ENCODE measurements around the gene BMPR1A. TPM values are rescaled to one million over a fixed set of nuclear protein-coding genes. Genes with fewer than 3 reads are reported as not detected.

The BMPR1A gene
- polyA plus RNA-seq, 1 donor (not counting 4 experiments of a cell fraction or from before 2014, with no cell fraction given), result 22.2 TPM

DNA sequence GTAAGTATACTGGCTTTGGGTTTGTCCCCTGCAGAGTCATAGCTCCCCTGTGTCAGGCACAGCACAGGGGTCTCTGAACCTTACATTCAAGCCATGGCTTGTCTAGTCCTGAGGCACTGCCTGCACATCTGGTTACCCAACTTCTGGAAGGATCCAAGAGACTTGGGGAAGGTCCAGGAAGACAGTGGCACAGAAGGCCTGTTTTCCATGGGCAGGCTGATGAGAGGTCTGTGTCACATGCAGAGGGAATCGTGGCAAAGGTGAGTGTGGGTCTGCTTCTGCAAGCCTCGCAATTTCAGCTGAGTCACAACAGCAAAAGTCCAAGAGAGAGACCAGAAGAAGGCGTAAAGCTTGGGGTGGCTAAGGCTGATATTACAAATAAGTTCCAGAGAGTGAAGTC is 28.4 kb upstream of the BMPR1A start:
- Histone ChIP-seq H3K79me2 (ENCODE audit: control insufficient read depth, insufficient read depth, low read length) (no peaks in the 10 kb centered on the region), H3K4me1 (ENCODE audit: control insufficient read depth, extremely low read depth, insufficient read depth, low read length) (no peaks in the 10 kb centered on the region), H3K9ac (ENCODE audit: control insufficient read depth, extremely low read depth, insufficient read depth, low read length) (no peak overlapping the region), H3K36me3 (ENCODE audit: control insufficient read depth in 2 of 2, extremely low read depth in 1 of 2, insufficient read depth in 2 of 2, low read length in 2 of 2) (no peaks in the 10 kb centered on the region), H3K27me3 (ENCODE audit: control insufficient read depth, extremely low read depth, insufficient read depth, low read length) (peaks cover 4% of the 10 kb centered on the region), H2AFZ (ENCODE audit: control insufficient read depth, low read length) (no peak overlapping the region), H3K4me3 (ENCODE audit: control insufficient read depth in 2 of 3, extremely low read depth in 1 of 3, insufficient read depth in 2 of 3, low read depth in 1 of 3, low read length in 3 of 3) (no peak overlapping the region), H3K27ac (ENCODE audit: control insufficient read depth, insufficient read depth, low read length) (no peak overlapping the region), H3K9me3 (ENCODE audit: control insufficient read depth, low read depth, low read length) (no peaks in the 10 kb centered on the region), H3K9me1 (ENCODE audit: control insufficient read depth, extremely low read depth, insufficient read depth, low read length) (no peaks in the 10 kb centered on the region), H3K4me2 (ENCODE audit: control insufficient read depth, extremely low read depth, insufficient read depth, low read depth, low read length) (no peak overlapping the region), H4K20me1 (ENCODE audit: control insufficient read depth, extremely low read depth, insufficient read depth, low read length) (no peaks in the 10 kb centered on the region)
- FAIRE-seq (no peak), DNase-seq (ENCODE audit: low read depth, low spot score) (no peak)
- dilution Hi-C loops (cut with MboI; ENCODE audit: extremely low pct_ligation_motif_present, low sequenced_read_pairs), result no loop called here
- TF ChIP-seq, protein P1, sequence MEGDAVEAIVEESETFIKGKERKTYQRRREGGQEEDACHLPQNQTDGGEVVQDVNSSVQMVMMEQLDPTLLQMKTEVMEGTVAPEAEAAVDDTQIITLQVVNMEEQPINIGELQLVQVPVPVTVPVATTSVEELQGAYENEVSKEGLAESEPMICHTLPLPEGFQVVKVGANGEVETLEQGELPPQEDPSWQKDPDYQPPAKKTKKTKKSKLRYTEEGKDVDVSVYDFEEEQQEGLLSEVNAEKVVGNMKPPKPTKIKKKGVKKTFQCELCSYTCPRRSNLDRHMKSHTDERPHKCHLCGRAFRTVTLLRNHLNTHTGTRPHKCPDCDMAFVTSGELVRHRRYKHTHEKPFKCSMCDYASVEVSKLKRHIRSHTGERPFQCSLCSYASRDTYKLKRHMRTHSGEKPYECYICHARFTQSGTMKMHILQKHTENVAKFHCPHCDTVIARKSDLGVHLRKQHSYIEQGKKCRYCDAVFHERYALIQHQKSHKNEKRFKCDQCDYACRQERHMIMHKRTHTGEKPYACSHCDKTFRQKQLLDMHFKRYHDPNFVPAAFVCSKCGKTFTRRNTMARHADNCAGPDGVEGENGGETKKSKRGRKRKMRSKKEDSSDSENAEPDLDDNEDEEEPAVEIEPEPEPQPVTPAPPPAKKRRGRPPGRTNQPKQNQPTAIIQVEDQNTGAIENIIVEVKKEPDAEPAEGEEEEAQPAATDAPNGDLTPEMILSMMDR (optimal IDR thresholded peaks at IDR 0.05 in 1 of 3, IDR thresholded peaks at IDR 0.05 in 1 of 3, conservative IDR thresholded peaks at IDR 0.05 in 1 of 3; ENCODE audit: extremely low read depth in 1 of 3, insufficient read depth in 2 of 3, low read length in 3 of 3), result no peak

DNA sequence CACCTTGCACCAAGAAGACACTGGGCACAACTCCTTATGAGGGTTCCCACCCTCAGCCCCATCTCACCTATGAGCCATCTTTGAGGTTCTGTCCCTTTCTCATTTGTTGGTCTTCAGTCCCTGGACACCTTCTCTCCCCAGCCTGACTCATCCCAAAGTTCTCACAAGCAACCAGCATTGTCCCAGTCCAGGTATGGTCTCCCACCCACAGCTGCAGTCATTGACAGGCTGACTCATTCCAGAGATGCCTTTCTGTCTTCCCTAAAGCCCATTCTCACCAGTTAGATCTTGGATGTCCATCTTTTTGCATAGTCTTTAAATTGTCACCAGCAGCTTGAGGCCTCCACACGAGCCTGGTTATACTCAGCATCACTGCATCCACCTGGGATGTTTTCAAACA is 26.7 kb upstream of the BMPR1A start:
- H3K9me3 ChIP-seq (ENCODE audit: control insufficient read depth, low read depth, low read length), result no peaks in the 10 kb centered on the region
- TF ChIP-seq, protein P1 (optimal IDR thresholded peaks at IDR 0.05 in 1 of 3, IDR thresholded peaks at IDR 0.05 in 1 of 3, conservative IDR thresholded peaks at IDR 0.05 in 1 of 3; ENCODE audit: extremely low read depth in 1 of 3, insufficient read depth in 2 of 3, low read length in 3 of 3), result no peak
- no peak for TF ChIP-seq EZH2 (IDR thresholded peaks at IDR 0.05; ENCODE audit: low read length)
- H3K36me3 ChIP-seq (ENCODE audit: control insufficient read depth in 2 of 2, extremely low read depth in 1 of 2, insufficient read depth in 2 of 2, low read length in 2 of 2), result no peaks in the 10 kb centered on the region
- no peaks in the 10 kb centered on the region for H3K9me1 ChIP-seq (ENCODE audit: control insufficient read depth, extremely low read depth, insufficient read depth, low read length)
- H3K27me3 ChIP-seq (ENCODE audit: control insufficient read depth, extremely low read depth, insufficient read depth, low read length), result peaks cover 4% of the 10 kb centered on the region
- no peaks in the 10 kb centered on the region for H3K79me2 ChIP-seq (ENCODE audit: control insufficient read depth, insufficient read depth, low read length)
- no peak overlapping the region for H3K4me2 ChIP-seq (ENCODE audit: control insufficient read depth, extremely low read depth, insufficient read depth, low read depth, low read length)
- H3K9ac ChIP-seq (ENCODE audit: control insufficient read depth, extremely low read depth, insufficient read depth, low read length), result no peak overlapping the region
- dilution Hi-C loops (cut with MboI; ENCODE audit: extremely low pct_ligation_motif_present, low sequenced_read_pairs), result no loop called here
- no peak overlapping the region for H3K27ac ChIP-seq (ENCODE audit: control insufficient read depth, insufficient read depth, low read length)
- H4K20me1 ChIP-seq (ENCODE audit: control insufficient read depth, extremely low read depth, insufficient read depth, low read length), result no peaks in the 10 kb centered on the region
- DNase-seq (ENCODE audit: low read depth, low spot score) (no peak), FAIRE-seq (no peak)
- no peaks in the 10 kb centered on the region for H3K4me1 ChIP-seq (ENCODE audit: control insufficient read depth, extremely low read depth, insufficient read depth, low read length)
- no peak overlapping the region for H2AFZ ChIP-seq (ENCODE audit: control insufficient read depth, low read length)
- no peak overlapping the region for H3K4me3 ChIP-seq (ENCODE audit: control insufficient read depth in 2 of 3, extremely low read depth in 1 of 3, insufficient read depth in 2 of 3, low read depth in 1 of 3, low read length in 3 of 3)
